Tibial nerve (tissue), 4 donors: Measurements from ENCODE around the gene CSNK2A1. TPM values are rescaled to one million over a fixed set of nuclear protein-coding genes. Genes with fewer than 3 reads are reported as not detected.
A peak's percentile ranks its signal among the peaks of the same experiment; 100 is the strongest.

Experiments
- DNase-seq, 2 donors: peaks; one replicate each; pipeline ENCODE4 v3.0.0-alpha.2; 2019; ENCODE audit warnings: low spot score in 2 of 2
- H3K27ac ChIP-seq, 4 donors: fragments of 200-600 bp; sonication (generic) in 3 of 4; one replicate each; pipeline ENCODE4 v1.5.1; 2017 to 2019; ENCODE audit warnings: mild to moderate bottlenecking in 1 of 4
- H3K27me3 ChIP-seq, 2 donors: fragments of 200-600 bp; sonication (generic) in 1 of 2; one replicate each; pipeline versions ENCODE4 v1.5.1 to v1.6.0; 2017 to 2019
- H3K36me3 ChIP-seq, 3 donors: fragments of 200-600 bp; sonication (generic); one replicate each; pipeline ENCODE4 v1.5.1; 2018 to 2019
- H3K4me1 ChIP-seq, 4 donors: fragments of 200-600 bp; sonication (generic) in 3 of 4; one replicate each; pipeline ENCODE4 v1.5.1; 2017 to 2019
- H3K4me3 ChIP-seq, 4 donors: fragments of 200-600 bp; sonication (generic) in 3 of 4; one replicate each; pipeline ENCODE4 v1.5.1; 2017 to 2019; ENCODE audit warnings: mild to moderate bottlenecking in 1 of 4, moderate library complexity in 1 of 4
- H3K9me3 ChIP-seq, 4 donors: fragments of 200-600 bp; sonication (generic) in 3 of 4; one replicate each; pipeline ENCODE4 v1.5.1; 2017 to 2019
- EP300 ChIP-seq, 2 donors: sonication (generic); formaldehyde crosslinking; IDR thresholded peaks; one replicate each; pipeline ENCODE4 v1.6.1; 2017; ENCODE audit warnings: antibody characterized with exemption in 2 of 2, mild to moderate bottlenecking in 1 of 2
- POLR2A ChIP-seq, 2 donors: fragments of 450-650 bp; IDR thresholded peaks; one replicate each; pipeline ENCODE4 v1.6.1; 2017; ENCODE audit warnings: antibody characterized with exemption in 2 of 2, mild to moderate bottlenecking in 2 of 2, moderate library complexity in 2 of 2
- WGBS, 2 donors: methylation state at CpG; one replicate each; pipeline ENCODE4 v1.1.5; 2018; 5-methylcytosine and 5-hydroxymethylcytosine counted together
- total RNA-seq, 4 donors: library from RNA; depleted of rRNA; stranded (reverse); fragments of >200 nt; gene quantifications; one replicate each; pipeline ENCODE4 v1.1.0, GENCODE V29; 2016
- TF ChIP-seq, protein P1 (sequence below), 5 experiments: fragments of 200-600 bp in 3 of 5; fragments of 450-650 bp in 2 of 5; sonication (generic) in 3 of 5; IDR thresholded peaks; one replicate each; pipeline ENCODE4 v1.5.1; 2016 to 2019; ENCODE audit warnings: antibody characterized with exemption in 5 of 5, mild to moderate bottlenecking in 3 of 5, moderate library complexity in 2 of 5

Gene CSNK2A1
- total RNA-seq, 4 donors from 2014 or later: 60.7 to 73.0 (median 64.1) TPM

DNA sequence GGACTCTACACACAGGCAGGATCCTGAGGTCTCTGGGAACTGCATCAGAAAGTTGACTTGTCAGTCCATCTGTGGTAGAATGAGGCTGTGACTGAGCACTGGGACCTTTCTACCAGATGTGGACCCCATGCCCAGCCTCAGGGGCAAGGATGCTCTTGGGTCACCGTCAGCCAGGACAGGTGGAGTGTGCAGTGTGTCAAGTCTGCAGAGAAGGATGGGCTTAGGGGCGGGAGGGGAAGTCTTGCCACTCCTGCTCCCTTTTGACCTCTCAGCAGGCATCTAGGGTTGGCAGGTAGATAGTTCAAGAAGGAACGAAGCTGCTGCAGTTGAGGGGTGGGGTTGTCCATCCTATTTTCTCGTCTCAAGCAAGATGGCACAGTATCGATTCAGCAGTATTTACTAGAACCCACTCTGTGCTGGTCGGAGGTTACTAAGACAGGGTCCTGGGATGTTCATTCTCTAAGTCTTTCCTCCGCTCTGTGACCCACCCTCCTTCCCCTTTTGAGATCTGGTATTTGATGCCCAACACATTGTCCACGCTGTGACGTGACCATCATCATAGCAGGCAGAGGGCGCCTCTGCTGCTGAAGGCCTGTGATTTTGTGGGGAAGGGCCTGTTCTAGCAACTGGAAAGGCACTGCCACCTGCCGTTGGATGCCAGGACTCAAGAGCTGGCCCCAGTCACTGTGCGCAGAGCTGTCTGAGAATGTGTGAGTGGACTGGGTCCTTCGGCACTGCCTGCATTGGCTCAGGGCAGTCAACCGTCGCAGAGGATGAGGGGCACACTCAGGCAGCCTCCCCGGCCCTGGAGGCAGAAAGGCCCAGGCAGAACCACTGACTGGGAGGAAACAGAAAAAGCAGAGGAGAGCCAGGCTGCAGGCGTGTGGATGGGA lies 112.3 kb downstream of the CSNK2A1 start:
- TF ChIP-seq POLR2A (IDR thresholded peaks at IDR 0.05): no peak
- TF ChIP-seq, protein P1, sequence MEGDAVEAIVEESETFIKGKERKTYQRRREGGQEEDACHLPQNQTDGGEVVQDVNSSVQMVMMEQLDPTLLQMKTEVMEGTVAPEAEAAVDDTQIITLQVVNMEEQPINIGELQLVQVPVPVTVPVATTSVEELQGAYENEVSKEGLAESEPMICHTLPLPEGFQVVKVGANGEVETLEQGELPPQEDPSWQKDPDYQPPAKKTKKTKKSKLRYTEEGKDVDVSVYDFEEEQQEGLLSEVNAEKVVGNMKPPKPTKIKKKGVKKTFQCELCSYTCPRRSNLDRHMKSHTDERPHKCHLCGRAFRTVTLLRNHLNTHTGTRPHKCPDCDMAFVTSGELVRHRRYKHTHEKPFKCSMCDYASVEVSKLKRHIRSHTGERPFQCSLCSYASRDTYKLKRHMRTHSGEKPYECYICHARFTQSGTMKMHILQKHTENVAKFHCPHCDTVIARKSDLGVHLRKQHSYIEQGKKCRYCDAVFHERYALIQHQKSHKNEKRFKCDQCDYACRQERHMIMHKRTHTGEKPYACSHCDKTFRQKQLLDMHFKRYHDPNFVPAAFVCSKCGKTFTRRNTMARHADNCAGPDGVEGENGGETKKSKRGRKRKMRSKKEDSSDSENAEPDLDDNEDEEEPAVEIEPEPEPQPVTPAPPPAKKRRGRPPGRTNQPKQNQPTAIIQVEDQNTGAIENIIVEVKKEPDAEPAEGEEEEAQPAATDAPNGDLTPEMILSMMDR (IDR thresholded peaks at IDR 0.05): peak; percentile 31 to 66 (median 49)
- peaks cover 0 to 90% (median 23%) of the 10 kb centered on the region in 3 donors for H3K36me3 ChIP-seq
- no peaks in the 10 kb centered on the region for H3K27me3 ChIP-seq
- no peak overlapping the region for H3K4me3 ChIP-seq
- 57 to 62% methylated on average over 17 of the region's 17 CpGs for WGBS, 2 donors
- H3K27ac ChIP-seq: no peak overlapping the region
- H3K9me3 ChIP-seq: no peaks in the 10 kb centered on the region
- DNase-seq: peak in 1 of 2 donors; percentile 34
- no peaks in the 10 kb centered on the region for H3K4me1 ChIP-seq

DNA sequence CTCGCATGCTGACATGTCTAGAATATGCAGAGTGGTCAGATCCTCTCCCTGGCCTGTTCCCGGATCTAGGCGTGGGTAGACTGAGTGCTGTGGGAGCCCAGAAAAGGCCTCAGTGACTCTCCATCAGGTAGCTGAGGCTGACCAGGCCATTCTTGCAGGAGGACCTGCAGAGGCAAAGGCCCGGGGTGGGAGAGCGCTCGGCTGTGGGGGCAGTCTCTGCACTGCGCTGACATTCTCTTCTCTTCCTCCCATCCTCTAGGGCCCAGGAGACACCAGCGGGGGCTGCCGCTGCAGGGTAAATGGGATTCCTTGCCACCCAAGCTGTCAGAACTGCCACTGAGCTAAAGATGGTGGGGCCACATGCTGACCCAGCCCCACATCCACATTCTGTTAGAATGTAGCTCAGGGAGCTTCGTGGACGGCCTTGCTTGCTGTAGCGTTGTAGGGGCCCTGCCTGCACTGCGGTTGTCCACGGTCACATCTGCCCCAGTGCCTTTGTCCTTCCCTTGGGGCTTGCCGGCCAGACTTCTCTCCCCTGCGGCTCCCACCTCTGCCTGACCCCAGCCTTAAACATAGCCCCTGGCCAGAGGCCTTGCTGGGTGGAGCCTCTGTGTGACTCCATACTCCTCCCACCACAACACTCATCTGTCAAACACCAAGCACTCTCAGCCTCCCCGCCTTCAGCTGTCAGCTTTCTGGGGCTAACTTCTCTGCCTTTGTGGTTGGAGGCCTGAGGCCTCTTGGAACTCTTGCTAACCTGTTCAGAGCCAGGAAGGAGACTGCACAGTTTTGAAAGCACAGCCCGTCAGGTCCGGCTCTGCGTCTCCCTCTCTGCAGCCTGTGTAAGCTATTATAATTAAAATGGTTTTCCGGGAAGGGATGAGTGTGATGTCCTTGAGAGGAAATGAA lies 113.2 kb downstream of the CSNK2A1 start:
- H3K27me3 ChIP-seq: no peaks in the 10 kb centered on the region
- no peaks in the 10 kb centered on the region for H3K9me3 ChIP-seq
- H3K4me3 ChIP-seq: no peak overlapping the region
- TF ChIP-seq EP300 (IDR thresholded peaks at IDR 0.05): no peak
- TF ChIP-seq, protein P1 (IDR thresholded peaks at IDR 0.05): no peak
- no peak for TF ChIP-seq POLR2A (IDR thresholded peaks at IDR 0.05)
- H3K27ac ChIP-seq: no peak overlapping the region
- WGBS, 2 donors: 84 to 87% methylated on average over 20 of the region's 21 CpGs
- H3K4me1 ChIP-seq: no peaks in the 10 kb centered on the region
- DNase-seq: no peak
- peaks cover 0 to 88% (median 15%) of the 10 kb centered on the region in 3 donors for H3K36me3 ChIP-seq

DNA sequence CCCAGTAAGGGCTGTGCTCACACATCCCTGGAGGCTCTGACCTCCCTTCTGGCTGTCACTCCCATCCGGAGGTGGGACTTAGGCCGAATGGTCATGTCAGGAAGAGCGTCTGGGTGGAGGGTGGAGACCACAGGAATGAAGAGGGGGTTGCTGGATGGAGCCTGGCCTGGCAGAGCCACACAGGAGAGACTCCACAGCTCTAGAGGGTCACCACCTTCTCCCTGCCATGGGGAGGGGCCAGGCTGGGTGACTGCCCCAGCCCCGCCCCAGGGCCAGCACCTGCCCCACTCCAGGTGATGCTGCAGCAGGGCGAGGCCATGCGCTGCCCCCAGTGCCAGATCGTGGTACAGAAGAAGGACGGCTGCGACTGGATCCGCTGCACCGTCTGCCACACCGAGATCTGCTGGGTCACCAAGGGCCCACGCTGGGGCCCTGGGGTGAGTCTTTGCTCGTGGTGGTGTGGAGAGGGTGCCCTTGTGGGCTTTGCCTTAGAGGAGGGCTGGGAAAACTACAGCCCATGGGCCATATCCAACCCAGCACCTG lies 114.9 kb downstream of the CSNK2A1 start:
- Histone ChIP-seq H3K4me3 (no peak overlapping the region), H3K27me3 (no peaks in the 10 kb centered on the region), H3K4me1 (no peaks in the 10 kb centered on the region), H3K9me3 (no peaks in the 10 kb centered on the region), H3K36me3 (peaks cover 0 to 90% (median 14%) of the 10 kb centered on the region in 3 donors), H3K27ac (no peak overlapping the region)
- DNase-seq: no peak
- no peak for TF ChIP-seq EP300 (IDR thresholded peaks at IDR 0.05)
- TF ChIP-seq POLR2A (IDR thresholded peaks at IDR 0.05): no peak
- TF ChIP-seq, protein P1 (IDR thresholded peaks at IDR 0.05): no peak
- 79 to 91% methylated on average over 13 of the region's 14 CpGs for WGBS, 2 donors

DNA sequence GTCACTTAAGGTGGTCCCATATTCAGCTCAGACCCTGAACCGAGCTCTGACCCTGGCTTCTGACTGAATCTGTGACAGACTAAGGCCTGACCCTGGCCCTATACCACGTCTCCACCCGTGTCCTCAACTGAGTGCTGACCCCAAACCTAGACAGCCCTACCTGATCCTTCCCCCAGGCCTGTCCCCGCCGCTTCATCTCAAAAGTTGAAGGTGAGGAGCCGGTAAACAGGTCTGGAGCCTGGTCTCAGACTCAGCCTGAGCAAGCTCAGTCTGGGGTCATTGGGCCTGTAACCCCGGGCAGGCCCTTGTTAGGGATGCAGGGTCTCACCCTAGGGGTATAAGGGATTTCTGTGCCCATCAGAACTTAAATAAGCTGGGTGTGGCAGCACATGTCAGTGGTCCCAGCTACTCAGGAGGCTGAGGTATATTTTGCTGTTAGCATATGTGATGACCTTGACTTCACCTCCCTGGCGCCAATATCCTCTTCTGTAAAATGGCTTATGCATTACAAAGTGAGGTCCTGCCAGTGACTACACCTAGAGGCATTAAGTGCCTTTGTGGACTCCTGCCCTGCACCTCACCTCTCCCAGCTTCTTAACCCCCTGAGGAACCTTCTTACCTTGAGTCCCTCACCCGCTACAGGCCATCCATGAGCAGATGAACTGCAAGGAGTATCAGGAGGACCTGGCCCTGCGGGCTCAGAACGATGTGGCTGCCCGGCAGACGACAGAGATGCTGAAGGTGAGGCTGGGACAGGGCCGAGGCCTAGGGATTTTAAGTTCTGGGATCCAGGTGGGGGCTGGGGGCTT lies 115.5 kb downstream of the CSNK2A1 start:
- H3K27ac ChIP-seq: no peak overlapping the region
- H3K36me3 ChIP-seq: peaks cover 0 to 96% (median 14%) of the 10 kb centered on the region in 3 donors
- no peaks in the 10 kb centered on the region for H3K27me3 ChIP-seq
- H3K4me1 ChIP-seq: no peaks in the 10 kb centered on the region
- whole genome bisulfite sequencing, 2 donors: 92 to 96% methylated on average over 12 to 13 of the region's 14 CpGs
- no peak for DNase-seq
- no peak overlapping the region for H3K4me3 ChIP-seq
- TF ChIP-seq EP300 (IDR thresholded peaks at IDR 0.05) (no peak), POLR2A (IDR thresholded peaks at IDR 0.05) (no peak)
- TF ChIP-seq, protein P1 (IDR thresholded peaks at IDR 0.05): no peak
- H3K9me3 ChIP-seq: no peaks in the 10 kb centered on the region
